HFF-Myc (cell line): Measurements from ENCODE around the gene CDC5L.

Experiments used
- DNase-seq: peaks from one replicate; pipeline ENCODE4 v3.0.0-alpha.2; 2011; ENCODE audit warnings: low read depth; ENCODE audit errors: extremely low read depth
- H3K4me3 ChIP-seq: replicated peaks from 2 replicates; pipeline ENCODE4 v1.5.1; 2011; ENCODE audit warnings: low read depth, mild to moderate bottlenecking, control low read depth, low read length
- TF ChIP-seq, protein P1 (sequence below): IDR thresholded peaks from 2 replicates; pipeline ENCODE4 v1.5.1; 2012; ENCODE audit warnings: mild to moderate bottlenecking, low read depth, low read length, control low read depth; ENCODE audit errors: missing control alignments

CDC5L gene

DNA sequence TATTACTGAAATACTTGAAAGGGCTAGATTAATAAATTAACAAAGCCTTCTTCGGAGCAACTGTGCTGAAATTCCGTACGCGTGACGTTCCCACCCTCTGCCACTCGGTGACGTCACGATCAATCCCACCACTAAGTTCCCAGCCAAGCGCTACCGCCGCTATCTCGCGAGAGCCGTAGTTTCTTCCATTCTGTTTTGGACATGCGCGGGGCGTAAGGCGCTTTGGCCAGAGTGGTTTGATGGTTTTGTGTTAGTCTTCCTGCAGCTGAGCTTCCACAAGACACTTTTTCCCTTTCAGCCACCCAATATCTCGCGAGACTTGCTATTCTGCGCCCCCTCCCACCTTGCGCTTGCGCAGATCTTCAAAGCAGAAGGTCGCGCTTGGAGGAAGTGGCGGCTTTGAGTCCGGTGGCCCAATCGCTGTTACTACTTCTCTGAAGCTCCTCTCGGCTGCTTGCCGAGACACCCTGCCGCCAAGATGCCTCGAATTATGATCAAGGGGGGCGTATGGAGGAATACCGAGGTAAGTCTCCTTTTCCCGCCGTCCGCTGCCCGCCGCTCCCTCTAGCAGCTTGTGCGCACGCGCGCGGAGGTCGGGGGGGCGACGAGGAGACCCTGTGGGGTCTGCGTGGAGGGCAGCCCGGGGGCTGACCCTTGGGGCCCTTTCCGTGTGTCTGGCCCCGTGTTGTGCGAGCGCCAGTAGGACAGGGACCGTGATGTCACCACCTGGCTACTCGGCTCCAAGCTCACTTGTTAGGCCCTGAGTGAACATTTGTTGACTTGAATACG is at the start of gene CDC5L:
Gene CDC5L, plus strand, starts transcription at position 361 of the 789 bp plus-strand sequence. Its CDS starts 118 bp downstream, at position 479.
- TF ChIP-seq, protein P1, sequence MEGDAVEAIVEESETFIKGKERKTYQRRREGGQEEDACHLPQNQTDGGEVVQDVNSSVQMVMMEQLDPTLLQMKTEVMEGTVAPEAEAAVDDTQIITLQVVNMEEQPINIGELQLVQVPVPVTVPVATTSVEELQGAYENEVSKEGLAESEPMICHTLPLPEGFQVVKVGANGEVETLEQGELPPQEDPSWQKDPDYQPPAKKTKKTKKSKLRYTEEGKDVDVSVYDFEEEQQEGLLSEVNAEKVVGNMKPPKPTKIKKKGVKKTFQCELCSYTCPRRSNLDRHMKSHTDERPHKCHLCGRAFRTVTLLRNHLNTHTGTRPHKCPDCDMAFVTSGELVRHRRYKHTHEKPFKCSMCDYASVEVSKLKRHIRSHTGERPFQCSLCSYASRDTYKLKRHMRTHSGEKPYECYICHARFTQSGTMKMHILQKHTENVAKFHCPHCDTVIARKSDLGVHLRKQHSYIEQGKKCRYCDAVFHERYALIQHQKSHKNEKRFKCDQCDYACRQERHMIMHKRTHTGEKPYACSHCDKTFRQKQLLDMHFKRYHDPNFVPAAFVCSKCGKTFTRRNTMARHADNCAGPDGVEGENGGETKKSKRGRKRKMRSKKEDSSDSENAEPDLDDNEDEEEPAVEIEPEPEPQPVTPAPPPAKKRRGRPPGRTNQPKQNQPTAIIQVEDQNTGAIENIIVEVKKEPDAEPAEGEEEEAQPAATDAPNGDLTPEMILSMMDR, result no peak
- peak within 1 kb of the TSS; percentile 85 for H3K4me3 ChIP-seq
- peak; percentile 99 for DNase-seq

DNA sequence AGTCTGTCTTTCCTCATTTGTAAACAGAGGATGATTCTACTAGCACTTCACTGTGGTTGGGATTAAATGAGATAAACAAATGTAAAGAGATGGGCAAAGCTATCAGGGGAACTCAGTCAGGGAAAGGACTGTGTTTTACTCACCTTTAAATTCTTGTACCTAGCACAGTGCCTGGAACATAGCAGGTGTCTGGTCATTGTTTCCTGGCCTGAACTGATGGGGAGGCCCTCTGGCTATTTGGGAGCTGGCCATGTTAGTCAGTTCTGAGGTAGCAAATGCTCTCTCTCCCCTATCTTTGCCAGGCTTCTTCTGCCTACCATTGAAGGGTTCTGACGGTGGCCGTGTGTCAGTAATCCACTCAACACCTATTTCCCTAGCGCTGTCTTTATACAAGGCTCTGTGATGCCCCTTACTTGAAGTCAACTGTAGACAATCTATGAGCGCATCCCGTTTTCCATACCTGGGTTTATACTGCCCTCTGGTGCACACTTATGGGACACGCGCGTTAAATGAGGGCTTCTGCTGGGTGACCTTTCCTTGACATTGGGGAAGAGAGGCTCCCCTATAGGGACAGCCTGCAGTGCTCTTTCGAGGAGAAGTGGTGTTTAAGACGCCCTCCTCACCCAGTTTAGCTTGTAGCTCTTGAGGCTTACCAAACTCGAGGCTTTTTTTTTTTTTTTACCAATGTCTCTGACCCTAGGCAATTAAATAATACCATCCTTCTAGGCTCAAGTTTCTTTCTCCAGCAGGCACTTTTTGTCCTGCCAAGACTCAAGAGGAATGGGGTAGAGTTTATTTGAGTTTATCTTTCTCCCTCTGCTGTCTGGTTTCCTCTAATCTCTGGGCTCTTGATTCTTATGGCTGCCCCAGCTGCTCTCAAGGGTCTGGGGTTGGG is 49.0 kb upstream of the CDC5L start:
- TF ChIP-seq, protein P1, result peak; percentile 68
- DNase-seq, result peak; percentile 41
- H3K4me3 ChIP-seq, result no peak overlapping the region

DNA sequence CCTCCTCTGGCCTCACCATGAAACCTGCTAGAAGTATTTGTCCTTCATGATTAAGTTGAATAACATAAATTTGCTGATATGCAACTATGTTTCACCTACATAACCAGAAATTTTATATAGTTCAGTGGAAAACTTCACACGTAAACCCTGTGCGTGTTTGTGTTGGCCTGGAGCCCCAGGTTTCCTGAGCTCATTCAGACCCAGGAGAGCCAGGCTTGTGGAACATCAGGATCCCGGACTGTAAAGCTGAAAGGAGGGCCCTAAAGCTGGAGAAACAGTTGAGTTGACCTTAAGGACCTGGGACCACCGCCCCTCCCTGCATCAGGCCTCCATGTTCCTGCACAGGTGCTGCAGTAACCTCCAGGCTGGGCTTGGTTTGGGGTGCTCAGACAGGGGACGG is 48.2 kb upstream of the CDC5L start:
- TF ChIP-seq, protein P1, result no peak
- DNase-seq, result no peak
- no peak overlapping the region for H3K4me3 ChIP-seq

DNA sequence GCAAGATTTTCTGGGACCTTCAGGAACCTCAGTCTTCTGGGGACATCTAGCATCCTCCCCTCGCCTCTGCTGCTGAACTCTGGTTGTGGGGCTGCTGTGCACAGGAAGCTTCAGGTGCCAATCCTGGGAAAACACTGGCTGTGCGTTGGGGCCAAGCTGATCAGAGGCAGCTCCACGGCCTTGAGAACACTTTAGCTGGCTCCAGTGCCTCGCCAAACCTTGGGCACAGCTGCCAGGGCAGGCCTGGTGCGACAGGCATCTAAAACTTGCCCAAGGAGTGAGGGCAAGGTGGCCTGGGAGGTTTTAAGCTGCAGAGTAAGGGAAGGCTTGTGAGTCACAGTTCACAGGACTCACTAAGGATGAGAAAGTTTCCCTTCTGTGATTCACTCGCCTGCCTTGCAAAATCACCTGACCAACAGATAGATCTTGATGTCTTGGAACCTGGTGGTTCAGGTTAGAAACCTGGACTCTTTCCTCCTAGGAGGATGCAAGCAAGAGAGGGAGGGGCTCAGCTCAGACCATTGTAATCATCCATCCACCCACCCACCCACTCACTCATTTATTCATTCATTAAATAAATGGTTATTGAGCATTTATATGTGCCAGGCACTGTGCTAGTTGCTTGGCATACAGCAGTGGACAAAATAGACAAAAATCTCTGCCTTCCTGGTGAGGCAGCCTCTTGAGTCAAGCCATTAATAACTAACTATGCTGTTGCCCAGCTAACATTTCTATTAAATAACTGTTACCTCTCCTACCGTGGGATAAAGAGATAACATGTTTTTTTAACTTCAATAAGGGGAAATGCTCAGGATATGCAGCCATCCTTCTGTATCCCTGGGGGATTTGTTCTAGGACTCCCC is 47.5 kb upstream of the CDC5L start:
- TF ChIP-seq, protein P1, result no peak
- no peak for DNase-seq
- no peak overlapping the region for H3K4me3 ChIP-seq

DNA sequence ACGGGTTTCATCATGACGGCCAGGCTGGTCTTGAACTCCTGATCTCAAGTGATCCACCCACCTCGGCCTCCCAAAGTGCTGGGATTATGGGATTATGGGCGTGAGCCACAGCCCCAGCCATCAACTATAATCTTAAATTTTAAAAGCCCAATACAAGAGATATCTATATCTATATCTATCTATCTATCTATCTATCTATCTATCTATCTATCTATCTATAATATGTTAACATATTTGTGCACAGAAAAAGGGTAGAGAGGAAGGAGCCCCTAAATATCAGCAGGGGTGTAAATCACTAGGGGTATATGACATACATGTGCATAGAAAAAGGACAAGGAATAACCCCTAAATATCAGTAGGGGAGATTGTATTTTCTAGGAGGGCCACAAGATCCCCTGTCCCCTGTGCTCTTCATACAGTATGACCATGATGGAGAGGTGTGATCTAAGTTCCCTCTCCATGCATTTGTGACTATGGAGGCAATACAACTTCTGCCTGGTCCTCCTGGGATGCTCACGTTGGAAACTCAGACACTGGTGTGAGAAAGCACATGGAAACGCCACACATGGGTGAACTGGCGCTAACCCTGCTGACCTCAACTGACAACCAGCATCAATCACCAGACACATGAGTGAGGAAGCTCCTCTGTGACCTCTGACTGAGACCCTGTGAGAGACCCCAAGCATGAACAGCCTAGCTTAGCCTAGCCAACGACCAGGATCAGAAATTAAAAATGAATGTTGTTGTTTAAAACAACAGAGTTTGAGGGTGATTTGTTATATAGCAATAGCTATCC is 46.2 kb upstream of the CDC5L start:
- TF ChIP-seq, protein P1, result no peak
- no peak for DNase-seq
- no peak overlapping the region for H3K4me3 ChIP-seq
